ENCODE measurements around the gene BCAS3.

The BCAS3 gene

DNA sequence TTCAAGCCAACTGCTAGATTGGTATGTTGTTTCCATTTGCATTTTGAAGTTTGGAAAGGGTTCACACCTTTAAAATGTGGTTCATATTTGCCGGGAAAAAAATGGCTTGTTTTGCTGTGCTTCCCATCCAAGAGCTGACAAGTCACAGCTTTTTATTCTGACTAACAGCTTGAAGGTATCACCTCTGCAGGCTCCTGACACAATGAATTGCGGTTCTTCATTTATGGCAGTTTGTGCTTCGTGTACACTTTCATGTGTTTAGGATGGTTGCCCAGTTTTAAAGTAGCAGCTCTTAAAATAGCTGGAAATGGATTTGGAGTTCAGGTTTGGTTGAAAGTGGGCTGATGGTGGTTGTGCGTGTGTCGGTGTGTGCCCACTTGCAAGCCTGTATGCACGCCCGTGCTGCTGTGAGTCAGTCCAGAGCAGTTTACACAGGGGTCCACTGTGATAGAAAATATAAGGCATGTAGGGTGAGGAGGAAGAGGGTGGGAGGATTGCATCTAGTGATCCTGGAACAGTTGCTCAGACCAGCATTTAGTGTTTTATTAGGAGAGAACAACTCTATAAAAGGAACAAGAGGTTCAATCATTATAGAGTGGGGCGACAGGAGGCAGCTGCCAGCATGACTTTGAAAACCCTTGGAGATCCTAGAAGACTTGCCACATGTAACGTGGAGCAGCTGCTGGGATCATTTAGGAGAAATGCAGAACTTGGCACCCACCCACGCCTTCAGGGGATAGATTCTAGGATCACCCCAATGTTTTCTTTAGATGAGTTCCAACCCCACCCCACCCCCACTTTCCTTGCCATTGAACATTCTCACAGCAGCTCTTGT lies 614.0 kb downstream of the BCAS3 start:
- DNase-seq (ENCODE audit: low spot score): no peak

DNA sequence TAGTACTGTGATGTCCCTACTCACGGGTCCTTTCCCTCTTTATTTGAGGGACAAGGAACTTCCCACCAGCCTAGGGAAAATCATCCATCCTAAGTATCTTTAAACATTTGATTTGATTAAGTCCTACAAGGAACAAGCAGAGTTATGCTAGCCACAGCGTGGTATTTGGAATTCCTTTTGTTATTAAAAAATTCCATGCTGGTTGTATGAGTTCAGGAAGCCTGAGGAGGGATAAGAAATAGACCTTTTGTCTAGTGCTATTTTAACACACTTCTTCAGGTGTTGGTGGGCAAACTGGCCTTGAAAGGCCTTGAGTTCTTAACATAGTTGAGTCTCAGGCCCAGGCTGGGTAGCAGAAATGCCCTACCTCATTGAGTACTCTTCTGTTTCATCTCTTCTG lies 616.6 kb downstream of the BCAS3 start:
- DNase-seq (ENCODE audit: low spot score): no peak

DNA sequence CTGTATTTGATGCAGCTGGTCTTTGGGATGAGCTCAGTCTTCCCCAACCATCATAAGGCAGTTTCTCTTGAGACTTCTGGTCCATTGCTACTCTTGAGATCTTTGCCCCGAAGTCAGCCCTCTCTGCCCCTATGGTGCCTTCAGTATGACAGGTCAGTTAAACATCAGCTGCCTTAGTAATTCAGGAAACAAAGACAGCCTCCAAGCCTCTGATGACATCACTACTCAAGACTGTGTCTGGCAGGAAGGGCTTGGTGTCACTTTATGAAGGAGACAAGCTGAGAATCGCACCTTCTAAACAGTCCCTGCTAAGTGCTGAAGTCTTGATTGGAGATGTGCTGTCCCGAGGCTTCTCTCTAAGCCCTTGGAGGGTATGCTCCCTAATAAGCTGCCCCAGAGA lies 617.1 kb downstream of the BCAS3 start:
- DNase-seq (ENCODE audit: low spot score): peak; percentile 73

DNA sequence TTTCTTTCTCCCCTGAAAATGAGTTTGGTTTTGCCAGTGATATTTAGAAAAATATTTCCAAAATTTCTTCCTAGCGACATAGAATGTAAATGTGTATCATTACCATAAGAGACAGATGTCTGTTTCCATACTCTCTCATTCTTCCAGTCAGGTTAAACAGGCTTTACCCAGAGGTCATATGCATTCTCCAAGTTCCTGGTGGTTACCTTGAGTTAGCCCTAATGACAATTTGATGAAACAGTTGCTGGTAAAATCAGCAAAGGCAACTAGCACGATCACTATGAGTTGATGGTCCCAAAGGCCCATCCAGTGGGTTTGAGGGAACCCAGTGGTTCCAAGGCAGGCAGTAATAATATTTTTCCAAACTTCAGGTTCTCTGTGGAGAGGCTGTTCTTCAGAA lies 618.4 kb downstream of the BCAS3 start:
- no peak for DNase-seq (ENCODE audit: low spot score)

DNA sequence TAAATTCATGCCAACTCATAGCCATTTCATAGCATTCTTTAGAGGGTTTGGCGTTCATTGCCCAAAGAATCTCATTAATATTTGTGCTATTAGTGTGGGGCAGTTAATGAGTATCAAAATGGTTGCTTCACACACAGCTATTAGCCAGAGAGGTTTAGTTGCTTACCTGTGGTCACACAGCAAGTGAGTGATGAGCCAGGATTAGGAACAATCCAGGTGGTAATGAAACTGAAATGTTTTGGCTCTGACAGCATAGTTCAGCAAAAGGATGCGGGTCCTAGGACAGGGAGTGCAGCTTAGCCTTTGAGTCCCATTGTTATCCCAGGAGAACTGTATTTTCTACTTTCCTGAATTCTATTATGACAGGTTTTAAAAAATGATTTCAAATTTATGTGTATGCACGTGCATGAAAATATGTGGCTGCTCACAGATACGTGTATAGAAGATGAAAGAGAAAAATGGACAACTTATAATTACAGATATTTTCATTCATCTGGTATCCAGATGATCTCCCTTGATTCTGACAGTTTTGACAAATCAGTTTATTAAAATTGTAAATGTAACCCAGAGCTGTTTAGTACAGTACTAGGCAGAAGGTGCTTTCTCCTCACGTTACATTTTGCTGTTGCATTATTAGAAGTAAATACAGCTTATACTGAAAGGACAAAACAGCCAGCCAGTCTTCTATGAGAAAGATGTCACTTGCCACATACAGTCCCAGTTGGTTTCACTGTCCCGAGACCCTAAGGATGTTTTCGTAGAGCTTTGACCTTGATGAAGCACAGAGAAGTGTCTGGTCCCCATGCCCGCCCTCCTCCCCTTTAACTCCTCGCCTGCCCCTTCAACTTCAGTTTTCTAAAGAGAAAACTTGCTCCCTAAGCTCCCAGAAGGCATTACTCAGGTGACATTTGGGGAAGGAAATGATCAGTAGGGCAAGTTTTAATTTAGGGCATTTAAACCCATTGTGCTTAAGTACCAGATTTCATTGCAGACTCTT lies 622.2 kb downstream of the BCAS3 start:
- no peak for DNase-seq (ENCODE audit: low spot score)

DNA sequence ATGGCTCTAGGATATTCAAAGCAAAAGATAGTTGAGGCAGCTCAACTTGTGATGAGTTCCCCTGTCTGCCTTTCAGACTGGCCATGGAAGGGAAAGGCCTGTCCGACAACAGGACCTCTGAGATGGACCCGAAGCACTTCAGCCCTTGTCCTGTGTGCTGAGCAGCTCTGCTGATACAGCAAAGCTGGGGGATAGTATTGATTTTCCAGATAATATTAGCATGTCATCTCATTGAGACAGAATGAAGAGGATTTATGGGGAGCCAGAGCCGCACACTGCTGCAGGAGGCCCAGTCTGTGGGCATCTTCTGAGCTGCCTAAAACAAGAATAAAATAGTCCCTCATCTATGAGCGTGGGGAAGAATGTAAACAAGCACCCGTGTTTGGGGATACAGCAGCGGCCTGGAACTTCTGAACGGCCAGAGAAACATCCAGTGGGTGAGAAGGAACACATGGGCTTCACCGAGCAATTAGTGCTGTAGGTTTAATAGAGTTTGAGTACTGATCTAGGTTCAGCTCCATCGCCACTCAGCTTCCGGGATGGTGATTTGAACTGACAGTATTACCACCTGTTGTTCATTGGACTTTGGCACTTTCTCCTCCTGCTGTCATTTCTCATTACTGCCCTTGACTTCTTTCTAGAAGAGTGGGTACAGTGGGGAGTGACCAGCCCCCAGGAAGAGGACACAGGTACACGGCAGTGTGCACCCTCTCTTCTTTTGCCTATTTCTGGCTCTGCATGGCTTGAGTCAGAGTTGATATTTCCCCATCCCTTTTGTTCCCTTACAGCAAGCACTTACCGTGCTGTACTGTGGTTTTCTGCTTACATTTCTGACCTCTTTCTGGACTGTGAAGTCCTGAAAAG lies 625.5 kb downstream of the BCAS3 start:
- DNase-seq (ENCODE audit: low spot score): no peak

DNA sequence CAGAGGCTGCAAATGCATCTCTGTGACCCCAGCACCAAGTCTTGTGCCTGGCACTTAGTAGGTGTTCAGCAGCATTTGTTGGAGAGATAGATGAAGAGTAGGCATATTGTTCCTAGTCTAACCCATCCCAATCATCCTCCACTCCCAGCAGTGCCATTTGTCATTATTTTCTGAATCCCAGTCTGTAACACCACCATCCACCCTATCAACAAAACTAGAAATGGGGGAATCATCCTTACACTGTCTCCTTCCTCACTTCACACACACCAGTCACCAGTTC lies 626.1 kb downstream of the BCAS3 start:
- DNase-seq (ENCODE audit: low spot score): no peak

DNA sequence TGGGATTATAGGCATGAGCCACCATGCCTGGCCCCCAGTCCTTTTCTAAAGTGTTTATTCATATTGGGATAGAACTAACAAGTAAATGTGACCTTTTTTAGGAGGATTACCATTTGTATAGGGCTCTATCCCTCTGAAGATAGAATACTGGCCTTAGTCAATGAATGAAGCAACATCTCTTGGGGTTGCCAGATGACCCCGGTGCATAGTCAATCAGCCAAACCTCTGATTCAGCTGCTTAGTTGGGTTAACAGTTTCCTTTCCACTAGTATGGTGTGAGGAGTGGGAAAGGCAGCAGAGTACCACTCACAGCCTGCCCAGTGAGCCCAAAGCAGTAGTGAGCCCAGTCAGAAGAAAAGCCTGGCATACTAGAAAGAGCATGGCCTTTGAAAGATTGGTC lies 627.4 kb downstream of the BCAS3 start:
- no peak for DNase-seq (ENCODE audit: low spot score)

DNA sequence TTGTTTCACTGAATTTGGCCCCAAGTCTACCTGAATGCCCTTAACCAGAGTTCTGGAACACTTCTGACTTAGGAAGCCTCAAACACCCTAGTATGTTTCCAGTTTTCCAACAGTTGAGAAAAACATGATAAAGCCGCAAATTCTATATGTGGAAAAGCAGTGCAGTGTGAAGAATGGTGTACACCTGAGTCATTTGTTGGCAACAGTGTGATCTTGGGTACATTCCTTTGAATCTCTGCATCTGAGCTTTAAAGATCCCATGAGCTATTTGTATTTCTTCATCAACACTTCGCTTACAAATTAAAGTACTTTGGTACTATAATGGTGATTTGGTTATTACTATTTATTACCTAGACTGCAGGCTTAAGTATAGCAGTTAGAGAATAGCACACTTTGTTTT lies 628.4 kb downstream of the BCAS3 start:
- no peak for DNase-seq (ENCODE audit: low spot score)

DNA sequence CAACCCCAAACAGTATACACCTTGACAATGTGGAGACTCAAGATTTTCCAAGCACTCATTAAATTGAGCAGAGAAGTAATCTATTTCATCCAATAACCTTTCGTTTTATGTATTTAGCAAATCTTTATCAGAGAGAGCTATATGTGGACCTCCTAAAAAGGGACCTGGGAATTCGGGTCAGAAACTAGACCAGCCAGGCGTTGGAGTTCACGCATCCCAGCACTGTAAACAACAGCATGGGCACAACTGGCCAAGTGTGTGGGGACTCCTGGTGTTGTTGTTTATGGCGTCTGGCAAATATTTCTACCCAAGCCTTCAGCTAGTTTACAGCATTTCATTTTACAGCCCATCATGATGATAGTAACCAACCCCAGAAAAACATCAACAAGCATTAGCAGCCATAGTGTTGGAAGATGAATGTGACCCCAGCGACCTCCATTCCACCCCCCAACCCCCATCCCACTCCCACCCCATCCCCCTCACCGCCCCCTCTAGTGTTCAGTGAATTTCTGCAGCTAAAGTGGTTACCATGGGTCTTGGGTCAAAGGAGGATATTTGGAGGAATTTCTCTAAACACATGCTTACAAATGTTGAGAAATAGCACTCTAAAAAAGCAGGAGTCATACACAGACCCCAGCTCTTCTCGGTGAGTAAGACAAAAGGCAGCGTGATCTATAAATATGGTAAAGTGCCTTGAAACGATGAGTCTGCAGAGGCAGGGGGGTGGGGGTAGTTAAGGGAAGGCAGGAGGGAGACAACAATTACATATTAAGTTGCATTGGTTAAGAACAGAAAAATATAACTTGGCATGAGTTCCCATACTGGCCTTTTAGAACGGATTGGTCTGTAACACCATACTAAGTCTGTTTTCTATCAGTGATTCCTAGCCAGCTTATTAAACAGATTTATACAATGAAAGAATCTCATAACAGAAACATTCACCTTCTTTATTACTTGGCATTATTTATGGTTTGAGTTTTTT lies 630.5 kb downstream of the BCAS3 start:
- DNase-seq (ENCODE audit: low spot score): peak; percentile 96

DNA sequence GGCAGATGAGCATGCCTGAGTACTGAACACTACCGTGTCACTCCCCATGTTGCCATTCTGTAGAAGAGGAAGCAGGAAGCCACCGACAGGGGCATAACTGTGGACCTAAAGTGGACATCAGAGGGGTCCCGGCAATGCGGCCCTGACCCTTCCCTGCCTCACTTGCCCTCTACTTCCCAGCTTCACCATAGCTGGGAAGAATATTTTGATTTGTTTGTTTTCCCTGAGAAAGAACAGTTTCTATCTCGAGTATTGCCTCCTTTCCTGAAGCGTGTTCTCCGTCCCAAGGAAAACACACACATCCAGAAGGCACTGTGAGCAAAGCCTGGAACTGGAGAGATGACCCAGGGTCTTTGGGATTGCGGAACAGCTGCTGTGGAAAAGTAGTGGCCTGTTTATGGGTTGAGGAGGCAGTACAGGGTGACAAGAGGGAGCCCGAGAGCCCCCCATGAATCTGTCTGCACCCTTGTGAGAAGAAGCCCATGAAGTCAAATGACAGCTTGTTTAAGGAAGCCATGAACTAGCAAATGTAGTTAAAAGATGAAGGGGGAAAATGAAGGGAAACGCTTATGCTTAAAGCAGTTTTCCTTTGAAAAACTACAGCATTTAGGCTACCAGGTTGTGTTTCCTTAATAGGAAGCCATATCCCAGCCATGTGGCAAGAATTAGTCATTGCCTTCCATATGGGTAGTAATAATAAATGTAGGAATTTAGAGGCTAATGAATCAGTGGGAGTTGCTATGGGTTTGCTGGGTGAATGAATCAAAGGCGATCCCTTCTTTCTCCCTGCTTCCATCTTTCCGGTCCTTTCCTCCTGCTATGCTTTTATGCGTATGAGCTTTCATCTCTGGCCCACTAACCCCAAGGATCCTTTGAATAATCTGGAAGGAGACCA lies 632.0 kb downstream of the BCAS3 start:
- peak; percentile 65 for DNase-seq (ENCODE audit: low spot score)

DNA sequence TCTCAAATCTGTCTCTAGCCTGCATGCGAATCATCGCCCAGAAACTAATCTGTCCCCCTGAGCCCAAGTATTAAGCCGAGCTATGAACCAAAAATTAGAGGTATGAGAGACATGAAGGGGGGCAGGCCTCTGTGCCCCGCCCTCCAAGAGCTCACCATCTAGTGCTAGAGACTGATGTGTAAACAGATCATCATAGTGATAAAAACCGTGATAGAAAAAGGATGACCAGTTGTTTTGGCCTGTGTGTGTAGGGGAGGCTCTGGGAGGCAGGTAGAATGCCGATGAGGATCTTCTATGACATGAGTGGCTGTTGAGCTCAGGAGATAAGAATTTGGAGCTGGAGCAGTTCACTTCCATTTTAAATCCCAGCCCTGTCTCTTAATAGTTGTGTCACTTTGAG lies 632.9 kb downstream of the BCAS3 start:
- DNase-seq (ENCODE audit: low spot score): no peak

DNA sequence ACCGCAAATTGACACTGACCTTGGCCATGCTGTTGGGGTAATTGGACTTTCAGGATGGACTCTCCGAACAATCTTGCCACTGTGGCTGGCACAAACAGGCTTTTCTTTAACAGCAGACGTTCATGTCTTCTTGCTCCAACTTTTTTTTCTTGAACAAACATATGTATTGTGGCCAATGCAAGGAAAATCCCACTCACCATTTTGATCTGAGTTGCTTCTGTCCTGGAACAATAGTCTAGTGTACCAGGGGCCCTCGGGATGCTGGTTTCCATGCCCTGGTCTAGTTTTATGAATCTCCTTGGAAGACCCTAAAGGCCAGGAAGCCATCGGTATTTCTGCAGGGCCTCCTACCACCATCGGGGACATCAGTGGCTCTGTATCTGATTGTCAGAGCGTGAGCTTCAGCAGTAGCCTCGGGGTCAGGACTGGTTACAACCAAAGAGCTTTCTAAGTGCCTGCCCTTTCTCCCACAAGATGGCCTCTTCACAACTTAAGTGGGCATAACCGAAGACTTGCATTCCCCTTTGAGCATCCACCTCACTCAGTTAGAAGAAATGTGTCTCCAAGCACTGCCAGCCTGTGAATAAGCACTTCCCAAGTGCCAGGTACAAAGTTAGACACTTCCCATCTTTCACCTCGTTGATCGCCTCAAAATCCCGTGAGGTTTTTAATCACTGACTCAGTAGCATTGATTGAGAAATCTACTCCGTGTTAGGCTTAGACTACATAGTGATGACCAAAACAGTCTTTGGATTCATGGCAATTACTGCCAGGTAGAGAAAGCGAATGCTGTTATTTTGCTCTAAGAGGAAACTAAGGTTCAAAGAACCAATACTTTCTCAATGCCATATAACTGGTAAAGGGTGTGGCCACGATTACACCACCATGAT lies 635.0 kb downstream of the BCAS3 start:
- no peak for DNase-seq (ENCODE audit: low spot score)

DNA sequence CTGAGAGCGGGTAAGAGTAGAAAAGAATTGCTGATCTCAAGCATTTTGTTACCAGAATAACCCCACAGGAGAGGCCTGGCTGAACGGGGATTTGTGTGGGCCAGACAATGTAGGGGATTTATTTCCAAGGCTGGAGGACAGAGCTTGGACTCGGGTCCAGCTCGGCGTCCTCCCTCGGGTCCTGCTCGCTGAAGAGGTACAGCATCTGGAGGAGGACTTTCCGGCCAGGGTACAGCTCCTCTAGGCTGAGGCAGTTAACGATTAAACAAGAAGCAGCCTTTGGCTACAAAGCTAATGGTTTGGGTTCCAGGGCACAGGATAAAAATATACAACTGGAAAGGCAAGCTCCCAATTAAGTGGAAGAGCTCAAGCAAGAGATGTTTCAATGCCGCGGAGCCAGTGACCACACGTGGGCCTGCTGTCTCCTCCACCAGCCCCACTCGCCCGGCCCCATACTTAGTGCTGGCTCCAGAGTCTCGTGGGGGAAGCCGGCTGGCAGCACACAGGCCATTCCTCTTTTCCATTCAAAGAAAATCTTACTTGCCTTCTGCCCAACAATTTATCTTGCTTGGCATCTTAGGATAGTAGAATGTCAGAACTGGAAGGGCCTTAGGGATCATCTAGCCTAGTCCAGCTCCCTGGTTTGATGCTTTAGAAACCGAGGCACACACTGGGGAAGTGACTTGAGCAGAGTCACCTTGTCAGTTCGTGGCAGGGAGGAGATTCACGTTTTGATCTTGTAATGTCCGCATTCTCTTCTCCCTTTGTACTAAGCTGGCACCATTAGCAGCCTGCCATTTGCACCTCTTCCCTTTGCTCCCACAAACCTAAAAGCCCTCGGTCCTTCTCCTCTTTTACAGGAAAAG lies 636.0 kb downstream of the BCAS3 start:
- DNase-seq (ENCODE audit: low spot score): no peak

DNA sequence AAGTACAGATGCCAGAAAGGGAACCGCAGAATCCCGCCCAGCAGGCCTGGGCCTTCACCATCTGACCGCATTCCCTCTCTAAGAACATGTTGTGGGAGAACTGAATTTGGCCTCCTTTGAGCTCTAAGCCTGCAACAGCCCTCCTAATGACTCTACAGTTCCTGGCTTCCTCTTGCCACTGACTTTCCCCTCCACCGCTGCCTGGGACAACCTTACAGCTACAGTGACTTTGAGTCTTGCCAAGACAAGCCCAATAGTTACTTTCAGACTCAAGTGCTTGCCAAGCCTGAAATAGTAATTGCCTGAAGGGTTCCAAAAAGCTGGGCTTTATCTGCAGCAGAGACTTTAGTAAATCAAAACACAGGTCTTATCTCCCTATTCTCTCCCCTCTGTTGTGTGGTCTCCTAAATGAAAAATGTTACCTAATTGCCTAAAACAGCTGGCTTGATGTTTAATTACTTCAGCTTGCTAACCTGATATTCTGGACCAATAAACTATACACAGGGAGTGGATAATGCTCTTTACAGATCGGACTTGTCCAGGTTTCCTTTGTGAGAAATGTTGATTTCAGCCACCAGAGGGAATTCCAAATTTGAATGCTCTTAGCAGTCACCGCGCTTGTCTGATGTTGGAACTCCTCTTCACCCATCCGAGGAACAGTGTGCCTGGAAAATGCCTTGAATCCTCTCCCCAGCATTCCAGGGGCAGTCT lies 636.9 kb downstream of the BCAS3 start:
- DNase-seq (ENCODE audit: low spot score): peak; percentile 70

DNA sequence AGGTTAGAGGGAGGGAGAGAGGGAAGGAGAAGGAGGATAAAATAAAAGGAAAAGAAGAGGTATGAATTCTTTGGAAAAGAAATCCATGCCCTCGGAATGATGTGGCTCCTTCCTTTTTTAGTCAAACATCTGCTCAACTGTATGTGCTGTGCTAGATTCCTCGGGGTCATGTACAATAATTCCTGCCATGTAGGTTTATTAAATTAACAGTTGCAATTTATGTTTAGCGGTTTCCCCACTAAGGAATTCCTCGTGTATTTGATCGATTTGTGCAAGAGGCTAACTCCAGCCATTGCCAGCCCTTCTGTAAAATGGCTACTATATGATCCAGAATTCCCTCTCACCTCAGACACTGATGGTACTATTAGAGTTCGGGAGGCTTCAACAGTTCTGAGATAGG lies 639.0 kb downstream of the BCAS3 start:
- DNase-seq (ENCODE audit: low spot score): no peak

DNA sequence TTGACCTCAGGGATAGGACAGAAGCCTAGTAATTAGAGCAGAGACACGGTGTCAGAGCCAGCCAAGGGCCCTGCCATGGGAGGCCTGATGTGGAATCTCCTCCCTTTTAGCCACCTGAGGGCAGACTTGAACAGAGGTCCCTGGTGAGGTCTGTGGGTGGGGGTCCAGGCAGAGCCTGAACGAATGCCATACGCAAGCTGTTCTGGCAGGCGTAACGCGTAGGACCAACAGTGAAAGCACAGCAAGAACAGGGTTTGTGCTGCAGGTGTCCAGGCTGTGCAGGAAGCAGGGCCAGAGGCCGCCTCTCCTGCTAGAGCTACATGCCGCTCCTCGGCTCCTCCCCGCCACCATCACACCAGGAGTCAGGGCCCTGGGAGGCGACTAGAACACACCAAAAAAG lies 640.1 kb downstream of the BCAS3 start:
- no peak for DNase-seq (ENCODE audit: low spot score)

All from AG08395 (cell line).